Left lobe of liver (tissue), 2 donors: ENCODE results near the gene TARS3. TPM values are rescaled to one million over a fixed set of nuclear protein-coding genes. Genes with fewer than 3 reads are reported as not detected.
A peak's percentile ranks its signal among the peaks of the same experiment; 100 is the strongest.
"Not testable (repeated sequence)": the region's sequence is repeated elsewhere in the genome, so short reads cannot be mapped to it uniquely, and the experiment has no call there.

Experiments
- ATAC-seq: fragments of 200-7000 bp; cut with Tn5 transposase; one replicate; pipeline ENCODE4 v1.9.1; 2020; ENCODE audit warnings: mild to moderate bottlenecking, moderate library complexity
- DNase-seq: peaks from one replicate; pipeline ENCODE4 v3.0.0-alpha.2; 2020; ENCODE audit warnings: low spot score
- total RNA-seq: library from RNA; stranded (reverse); gene quantifications from one replicate; pipeline ENCODE4 v1.2.1, GENCODE V29; 2021
- donor health status: DM: no; HTN: no; CAD: no; lungs with moderate emphysema.
- donor health status: DM: no; HTN: yes; CAD: no.

Gene TARS3
- total RNA-seq, result 5.1 TPM

GRCh38 chr15:101723874-101724674, at the start of gene TARS3:
TSS of gene TARS3 (minus strand) at chr15:101724473. CDS start at chr15:101724387, 86 bp downstream.
- peak; percentile 96 for ATAC-seq
- DNase-seq, result peak; percentile 97

- ATAC-seq, result no peak
- no peak for DNase-seq
Observed at GRCh38 chr15:101773496-101774100, 49.3 kb upstream of the TARS3 start.

- no peak for ATAC-seq
- DNase-seq, result no peak
Observed at GRCh38 chr15:101772921-101773320, 48.6 kb upstream of the TARS3 start.

- DNase-seq, ATAC-seq: not testable (repeated sequence)
Observed at GRCh38 chr15:101767083-101767640, 42.9 kb upstream of the TARS3 start.

GRCh38 chr15:101765772-101766456, 41.6 kb upstream of the TARS3 start:
- DNase-seq (no peak), ATAC-seq (no peak)

GRCh38 chr15:101765340-101765671, 41.0 kb upstream of the TARS3 start:
- not testable (repeated sequence) for DNase-seq

GRCh38 chr15:101764669-101765339, 40.5 kb upstream of the TARS3 start:
- not testable (repeated sequence) for DNase-seq, ATAC-seq

More at GRCh38 chr15:101765340-101765671, 41.0 kb upstream of the TARS3 start:
- ATAC-seq, result not testable (repeated sequence)

- ATAC-seq, result peak; percentile 42
- DNase-seq, result not testable (repeated sequence)
Observed at GRCh38 chr15:101746716-101747082, 22.4 kb upstream of the TARS3 start.

- not testable (repeated sequence) for ATAC-seq, DNase-seq
Observed at GRCh38 chr15:101734837-101735236, 10.6 kb upstream of the TARS3 start.

- no peak for DNase-seq
- no peak for ATAC-seq
Observed at GRCh38 chr15:101733545-101733944, 9.3 kb upstream of the TARS3 start.

GRCh38 chr15:101732772-101733171, 8.5 kb upstream of the TARS3 start:
- no peak for ATAC-seq
- no peak for DNase-seq

GRCh38 chr15:101731746-101732145, 7.5 kb upstream of the TARS3 start:
- ATAC-seq, result no peak
- no peak for DNase-seq

- ATAC-seq (no peak), DNase-seq (no peak)
Observed at GRCh38 chr15:101727186-101727585, 2.9 kb upstream of the TARS3 start.

GRCh38 chr15:101725073-101725472, 800 bp upstream of the TARS3 start:
- ATAC-seq (no peak), DNase-seq (no peak)

- DNase-seq, result no peak
- no peak for ATAC-seq
Observed at GRCh38 chr15:101724675-101725005, 367 bp upstream of the TARS3 start.

GRCh38 chr15:101723171-101723873, 951 bp downstream of the TARS3 start:
- DNase-seq (no peak), ATAC-seq (no peak)

GRCh38 chr15:101718896-101719295, 5.4 kb downstream of the TARS3 start:
- ATAC-seq, result no peak
- DNase-seq, result no peak

- ATAC-seq, result no peak
- DNase-seq, result no peak
Observed at GRCh38 chr15:101712078-101712477, 12.2 kb downstream of the TARS3 start.

GRCh38 chr15:101710806-101711205, 13.5 kb downstream of the TARS3 start:
- DNase-seq, result no peak
- ATAC-seq, result no peak

- no peak for DNase-seq
- ATAC-seq, result no peak
Observed at GRCh38 chr15:101709466-101709865, 14.8 kb downstream of the TARS3 start.
